HepG2 (cell line): Measurements from ENCODE around the gene UCP2. TPM values are rescaled to one million over a fixed set of nuclear protein-coding genes. Genes with fewer than 3 reads are reported as not detected.

Experiments used
- ATF7-NPFF ChIP-seq: sonication (generic); formaldehyde crosslinking; IDR thresholded peaks from 2 replicates; pipeline ENCODE4 v1.8.1; 2023; ENCODE audit warnings: mild to moderate bottlenecking, low read depth, missing genetic modification reagents, moderate library complexity
- CEBPB ChIP-seq: IDR thresholded peaks from 2 replicates; pipeline ENCODE4 v1.6.1; 2011; ENCODE audit warnings: low read depth, low read length, improper control_type of control experiment, borderline replicate concordance
- CENPBD1 ChIP-seq: sonication (generic); formaldehyde crosslinking; IDR thresholded peaks from 2 replicates; pipeline ENCODE4 v1.8.0; 2022; ENCODE audit warnings: missing genetic modification reagents, low read depth, mild to moderate bottlenecking, borderline replicate concordance
- CSRNP2 ChIP-seq: sonication (generic); formaldehyde crosslinking; conservative IDR thresholded peaks from 2 replicates; pipeline ENCODE4 v1.8.0; 2022; ENCODE audit warnings: low read depth, missing genetic modification reagents
- ETV5 ChIP-seq: IDR thresholded peaks from 2 replicates; pipeline ENCODE4 v1.6.1; 2018; ENCODE audit warnings: missing biosample characterization, missing genetic modification reagents, inconsistent platforms, borderline replicate concordance
- FOXC1 ChIP-seq: sonication (generic); formaldehyde crosslinking; IDR thresholded peaks from 2 replicates; pipeline ENCODE4 v1.8.0; 2022; ENCODE audit warnings: mild to moderate bottlenecking, missing genetic modification reagents, borderline replicate concordance
- KDM2A ChIP-seq: sonication (generic); formaldehyde crosslinking; IDR thresholded peaks from 2 replicates; pipeline ENCODE4 v1.4.0; 2020; ENCODE audit warnings: low read depth, missing genetic modification reagents, borderline replicate concordance
- KLF13 ChIP-seq: sonication (generic); formaldehyde crosslinking; IDR thresholded peaks from 2 replicates; pipeline ENCODE4 v1.4.0; 2020; ENCODE audit warnings: mild to moderate bottlenecking, missing genetic modification reagents
- MED1 ChIP-seq: sonication (generic); formaldehyde crosslinking; IDR thresholded peaks from 2 replicates; pipeline ENCODE4 v1.4.0; 2020; ENCODE audit warnings: missing genetic modification reagents
- MEIS2 ChIP-seq: sonication (generic); formaldehyde crosslinking; IDR thresholded peaks from 2 replicates; pipeline ENCODE4 v1.9.0; 2021; ENCODE audit warnings: mild to moderate bottlenecking, missing genetic modification reagents
- SIX1 ChIP-seq: sonication (generic); formaldehyde crosslinking; IDR thresholded peaks from 2 replicates; pipeline ENCODE4 v1.4.0; 2020; ENCODE audit warnings: missing genetic modification reagents, borderline replicate concordance
- STAT5B ChIP-seq: sonication (generic); formaldehyde crosslinking; IDR thresholded peaks from 2 replicates; pipeline ENCODE4 v1.4.0; 2020; ENCODE audit warnings: missing genetic modification reagents
- THAP11 ChIP-seq: IDR thresholded peaks from 2 replicates; pipeline ENCODE4 v1.6.1; 2016; ENCODE audit warnings: missing biosample characterization, missing genetic modification reagents
- TSC22D2 ChIP-seq: sonication (generic); formaldehyde crosslinking; IDR thresholded peaks from 2 replicates; pipeline ENCODE4 v1.5.1; 2020; ENCODE audit warnings: missing genetic modification reagents, mild to moderate bottlenecking, borderline replicate concordance
- ZMYM4 ChIP-seq: sonication (generic); formaldehyde crosslinking; IDR thresholded peaks from 2 replicates; pipeline ENCODE4 v1.8.1; 2023; ENCODE audit warnings: mild to moderate bottlenecking, missing genetic modification reagents
- ZNF224 ChIP-seq: sonication (generic); formaldehyde crosslinking; IDR thresholded peaks from 2 replicates; pipeline ENCODE4 v1.5.0; 2020; ENCODE audit warnings: mild to moderate bottlenecking, missing genetic modification reagents
- ZNF614 ChIP-seq: IDR thresholded peaks from 2 replicates; pipeline ENCODE4 v1.6.1; 2018; ENCODE audit warnings: missing biosample characterization, missing genetic modification reagents, inconsistent platforms, borderline replicate concordance
- ZNF713 ChIP-seq: sonication (generic); formaldehyde crosslinking; IDR thresholded peaks from 2 replicates; pipeline ENCODE4 v1.4.0; 2020; ENCODE audit warnings: mild to moderate bottlenecking, missing genetic modification reagents
- polyA plus RNA-seq, 8 experiments: library from polyadenylated mRNA; depleted of rRNA in 3 of 8; stranded (reverse) in 7 of 8; unstranded in 1 of 8; fragments of >200 nt; fragmentation: Illumina TruSeq in 4 of 8; extraction: Trizol in 4 of 8; gene quantifications; 2 replicates each; pipeline versions ENCODE4 v1.2.1 to v1.2.3, GENCODE V29; 2011 to 2016; ENCODE audit warnings: low read depth in 4 of 8, missing spikeins in 1 of 8, mixed read lengths in 1 of 8; ENCODE audit not compliant: insufficient read depth in 1 of 8
- total RNA-seq, 5 experiments: library from RNA; depleted of rRNA; stranded (reverse); fragments of >200 nt; fragmentation: Illumina TruSeq; extraction: Trizol; gene quantifications; 2 replicates each; pipeline ENCODE4 v1.2.3, GENCODE V29; 2016; ENCODE audit warnings: low read depth in 1 of 5
- TF ChIP-seq, protein P1 (sequence below): sonication (generic); formaldehyde crosslinking; IDR thresholded peaks from 2 replicates; pipeline ENCODE4 v1.4.0; 2020; ENCODE audit warnings: missing genetic modification reagents

The UCP2 gene
- total and polyA plus RNA-seq, 2 of the 13 experiments (the other 11 are each of a cell fraction or from before 2014, with no cell fraction given) = 2.7 to 3.2 TPM

GRCh38 chr11:74018331-74019005 lies 35.8 kb upstream of the UCP2 start (continued):
- TF ChIP-seq, protein P1, sequence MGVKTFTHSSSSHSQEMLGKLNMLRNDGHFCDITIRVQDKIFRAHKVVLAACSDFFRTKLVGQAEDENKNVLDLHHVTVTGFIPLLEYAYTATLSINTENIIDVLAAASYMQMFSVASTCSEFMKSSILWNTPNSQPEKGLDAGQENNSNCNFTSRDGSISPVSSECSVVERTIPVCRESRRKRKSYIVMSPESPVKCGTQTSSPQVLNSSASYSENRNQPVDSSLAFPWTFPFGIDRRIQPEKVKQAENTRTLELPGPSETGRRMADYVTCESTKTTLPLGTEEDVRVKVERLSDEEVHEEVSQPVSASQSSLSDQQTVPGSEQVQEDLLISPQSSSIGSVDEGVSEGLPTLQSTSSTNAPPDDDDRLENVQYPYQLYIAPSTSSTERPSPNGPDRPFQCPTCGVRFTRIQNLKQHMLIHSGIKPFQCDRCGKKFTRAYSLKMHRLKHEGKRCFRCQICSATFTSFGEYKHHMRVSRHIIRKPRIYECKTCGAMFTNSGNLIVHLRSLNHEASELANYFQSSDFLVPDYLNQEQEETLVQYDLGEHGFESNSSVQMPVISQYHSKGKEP = no peak
- TF ChIP-seq ETV5 (CRISPR knock-in tag) (no peak), CEBPB (peak; percentile 89), ATF7-NPFF (CRISPR knock-in tag) (no peak), THAP11 (CRISPR knock-in tag) (peak; percentile 11), ZMYM4 (peak; percentile 43; the same call in 1 of the 2 replicates), KDM2A (CRISPR knock-in tag) (peak; percentile 44; the same call in 1 of the 2 replicates), STAT5B (CRISPR knock-in tag) (no peak), SIX1 (CRISPR knock-in tag) (no peak), CSRNP2 (CRISPR knock-in tag) (no peak), TSC22D2 (no peak), KLF13 (0 out of 2 replicates have a peak, but pooled peaks have one; percentile 50), MEIS2 (CRISPR knock-in tag) (peak; percentile 69; the same call in 1 of the 2 replicates), ZNF713 (CRISPR knock-in tag) (peak; percentile 81; the same call in 1 of the 2 replicates), ZNF224 (CRISPR knock-in tag) (peak; percentile 66; the same call in 1 of the 2 replicates), ZNF614 (CRISPR knock-in tag) (no peak), MED1 (CRISPR knock-in tag) (peak; percentile 85), FOXC1 (CRISPR knock-in tag) (0 out of 2 replicates have a peak, but pooled peaks have one; percentile 48), CENPBD1 (CRISPR knock-in tag) (0 out of 2 replicates have a peak, but pooled peaks have one; percentile 6)
